CD8-positive, alpha-beta memory T cell (primary cell): Measurements from ENCODE around the gene CDH3. TPM values are rescaled to one million over a fixed set of nuclear protein-coding genes. Genes with fewer than 3 reads are reported as not detected.
A peak's percentile ranks its signal among the peaks of the same experiment; 100 is the strongest.

Experiments
- CTCF ChIA-PET: fragments of 350-600 bp; sonication (Branson Sonifier 250); formaldehyde crosslinking; loops from one replicate; lab custom pipeline; 2021; ENCODE audit warnings: antibody characterized with exemption; lab: Charles Lee
- POLR2A ChIA-PET: fragments of 350-600 bp; sonication (Branson Sonifier 250); formaldehyde crosslinking; loops from one replicate; lab custom pipeline; 2021; ENCODE audit warnings: antibody characterized with exemption; lab: Charles Lee
- DNase-seq, 5 donors: peaks; one replicate each; pipeline versions ENCODE4 v3.0.0 to v3.0.0-alpha.2; 2020 to 2022; ENCODE audit warnings: mixed read lengths in 1 of 5
- H3K27ac ChIP-seq: one replicate; pipeline ENCODE4 v1.7.0; 2013; ENCODE audit warnings: low read depth, mild to moderate bottlenecking, low read length, moderate library complexity
- H3K27me3 ChIP-seq: 2 replicates; pipeline ENCODE4 v1.7.0; 2013; ENCODE audit warnings: low read length, mild to moderate bottlenecking; ENCODE audit not compliant: insufficient read depth, poor library complexity, severe bottlenecking
- H3K36me3 ChIP-seq: 2 replicates; pipeline ENCODE4 v1.7.0; 2013; ENCODE audit warnings: mild to moderate bottlenecking, low read length, moderate library complexity; ENCODE audit not compliant: insufficient read depth
- H3K4me1 ChIP-seq: 2 replicates; pipeline ENCODE4 v1.7.0; 2013; ENCODE audit warnings: mild to moderate bottlenecking, low read length, moderate library complexity; ENCODE audit not compliant: insufficient read depth
- H3K4me3 ChIP-seq: 2 replicates; pipeline ENCODE4 v1.7.0; 2013; ENCODE audit warnings: mild to moderate bottlenecking, low read length
- H3K9me3 ChIP-seq: 2 replicates; pipeline ENCODE4 v1.7.0; 2013; ENCODE audit warnings: mild to moderate bottlenecking, low read length
- H3K27ac Mint-ChIP-seq, 8 donors: one replicate each; pipeline ENCODE4 v1.8.0; 2020 to 2021; ENCODE audit warnings: mixed read lengths in 8 of 8, mild to moderate bottlenecking in 6 of 8, inconsistent platforms in 3 of 8, moderate library complexity in 3 of 8
- H3K27me3 Mint-ChIP-seq, 2 donors: one replicate each; pipeline ENCODE4 v1.8.0; 2020 to 2021; ENCODE audit warnings: mixed read lengths in 2 of 2, mild to moderate bottlenecking in 1 of 2, moderate library complexity in 1 of 2
- H3K36me3 Mint-ChIP-seq, 3 donors: one replicate each; pipeline ENCODE4 v1.8.0; 2020 to 2021; ENCODE audit warnings: mixed read lengths in 3 of 3, inconsistent platforms in 1 of 3, mild to moderate bottlenecking in 1 of 3
- H3K4me1 Mint-ChIP-seq, 3 donors: one replicate each; pipeline ENCODE4 v1.8.0; 2020 to 2021; ENCODE audit warnings: mixed read lengths in 3 of 3, inconsistent platforms in 1 of 3, mild to moderate bottlenecking in 1 of 3
- H3K4me3 Mint-ChIP-seq, 7 donors: one replicate each; pipeline ENCODE4 v1.8.0; 2020 to 2021; ENCODE audit warnings: mixed read lengths in 7 of 7, mild to moderate bottlenecking in 6 of 7, moderate library complexity in 4 of 7, inconsistent platforms in 2 of 7
- H3K9me3 Mint-ChIP-seq, 5 donors: one replicate each; pipeline ENCODE4 v1.8.0; 2020 to 2022; ENCODE audit warnings: mixed read lengths in 5 of 5, mild to moderate bottlenecking in 3 of 5, moderate library complexity in 2 of 5, inconsistent platforms in 1 of 5
- polyA plus RNA-seq: library from polyadenylated mRNA; unstranded; fragments of 300-500 nt; fragmentation: Illumina TruSeq; gene quantifications from one replicate; pipeline ENCODE4 v1.2.3, GENCODE V29; 2021
- total RNA-seq, 2 experiments: library from RNA; stranded (reverse); gene quantifications; one replicate each; pipeline ENCODE4 v1.2.3, GENCODE V29; 2021

Gene CDH3
- total RNA-seq (not detected), polyA plus RNA-seq (0.14 TPM)

DNA sequence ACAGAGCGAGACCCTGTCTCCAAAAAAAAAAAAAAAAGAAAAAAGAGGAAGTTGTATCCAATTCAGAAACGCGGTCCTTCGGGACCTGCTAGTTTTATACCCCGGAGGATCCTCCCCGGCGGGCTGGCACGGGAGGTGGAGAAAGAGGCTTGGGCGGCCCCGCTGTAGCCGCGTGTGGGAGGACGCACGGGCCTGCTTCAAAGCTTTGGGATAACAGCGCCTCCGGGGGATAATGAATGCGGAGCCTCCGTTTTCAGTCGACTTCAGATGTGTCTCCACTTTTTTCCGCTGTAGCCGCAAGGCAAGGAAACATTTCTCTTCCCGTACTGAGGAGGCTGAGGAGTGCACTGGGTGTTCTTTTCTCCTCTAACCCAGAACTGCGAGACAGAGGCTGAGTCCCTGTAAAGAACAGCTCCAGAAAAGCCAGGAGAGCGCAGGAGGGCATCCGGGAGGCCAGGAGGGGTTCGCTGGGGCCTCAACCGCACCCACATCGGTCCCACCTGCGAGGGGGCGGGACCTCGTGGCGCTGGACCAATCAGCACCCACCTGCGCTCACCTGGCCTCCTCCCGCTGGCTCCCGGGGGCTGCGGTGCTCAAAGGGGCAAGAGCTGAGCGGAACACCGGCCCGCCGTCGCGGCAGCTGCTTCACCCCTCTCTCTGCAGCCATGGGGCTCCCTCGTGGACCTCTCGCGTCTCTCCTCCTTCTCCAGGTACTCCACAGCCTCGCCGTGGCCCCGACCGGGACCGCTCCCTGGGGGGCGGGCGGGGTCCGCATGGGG is at the start of gene CDH3:
Gene CDH3, plus strand, starts transcription at position 596 of the 779 bp plus-strand sequence. Its CDS starts 70 bp downstream, at position 666.
- no peak within 1 kb of the TSS for H3K27ac ChIP-seq
- peak in 2 of 5 donors; percentile 13 to 25 for DNase-seq
- no peak within 1 kb of the TSS for H3K27ac Mint-ChIP-seq
- H3K4me3 Mint-ChIP-seq: peak within 1 kb of the TSS; percentile 48 to 89 (median 67)
- peaks cover 13% of the 10 kb centered on the region for H3K4me1 ChIP-seq
- H3K9me3 Mint-ChIP-seq: no peaks in the 10 kb centered on the region
- H3K9me3 ChIP-seq: no peaks in the 10 kb centered on the region
- ChIA-PET POLR2A (no interaction called here), CTCF (interaction anchor here (1.0 kb wide), 1 partner anchor 116 kb away, joined by 4 read pairs; no protein-coding TSS in a partner anchor)
- peaks cover 9 to 27% (median 12%) of the 10 kb centered on the region in 3 donors for H3K4me1 Mint-ChIP-seq
- H3K36me3 Mint-ChIP-seq: no peaks in the 10 kb centered on the region
- H3K27me3 Mint-ChIP-seq: peaks cover 61 to 67% of the 10 kb centered on the region in 2 donors
- H3K27me3 ChIP-seq: peaks cover 51% of the 10 kb centered on the region
- H3K4me3 ChIP-seq: no peak within 1 kb of the TSS
- H3K36me3 ChIP-seq: no peaks in the 10 kb centered on the region

DNA sequence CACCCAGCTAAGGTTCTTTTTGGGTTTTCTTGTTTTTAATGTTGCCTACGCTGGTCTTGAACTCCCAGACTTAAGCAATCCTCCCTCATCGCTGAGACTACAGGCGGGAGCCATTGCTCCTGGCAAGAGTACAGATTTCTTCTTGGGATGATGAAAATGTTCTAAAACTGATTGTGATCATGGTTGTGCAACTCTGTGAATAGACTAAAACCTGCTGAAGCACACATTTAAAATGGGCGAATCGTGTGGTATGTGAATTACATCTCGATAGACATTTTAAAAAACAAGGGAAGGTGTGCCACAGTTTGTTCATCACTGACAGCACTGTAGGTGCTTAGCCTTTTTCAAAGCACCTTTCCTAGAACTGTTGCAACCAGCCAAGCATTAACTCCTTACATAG is 48.8 kb upstream of the CDH3 start:
- no peak for DNase-seq
- Mint-ChIP-seq H3K4me1 (peaks cover 0 to 2% (median 2%) of the 10 kb centered on the region in 3 donors), H3K27ac (no peak overlapping the region), H3K27me3 (peaks cover 0 to 2% of the 10 kb centered on the region in 2 donors), H3K4me3 (no peak overlapping the region), H3K36me3 (peaks cover 0 to 10% (median 2%) of the 10 kb centered on the region in 3 donors), H3K9me3 (peaks cover 0 to 3% (median 2%) of the 10 kb centered on the region in 5 donors)
- Histone ChIP-seq H3K36me3 (no peaks in the 10 kb centered on the region), H3K4me1 (no peaks in the 10 kb centered on the region), H3K4me3 (no peak overlapping the region), H3K9me3 (no peaks in the 10 kb centered on the region), H3K27me3 (no peaks in the 10 kb centered on the region), H3K27ac (no peak overlapping the region)
- POLR2A ChIA-PET: no interaction called here
- CTCF ChIA-PET: no interaction called here

DNA sequence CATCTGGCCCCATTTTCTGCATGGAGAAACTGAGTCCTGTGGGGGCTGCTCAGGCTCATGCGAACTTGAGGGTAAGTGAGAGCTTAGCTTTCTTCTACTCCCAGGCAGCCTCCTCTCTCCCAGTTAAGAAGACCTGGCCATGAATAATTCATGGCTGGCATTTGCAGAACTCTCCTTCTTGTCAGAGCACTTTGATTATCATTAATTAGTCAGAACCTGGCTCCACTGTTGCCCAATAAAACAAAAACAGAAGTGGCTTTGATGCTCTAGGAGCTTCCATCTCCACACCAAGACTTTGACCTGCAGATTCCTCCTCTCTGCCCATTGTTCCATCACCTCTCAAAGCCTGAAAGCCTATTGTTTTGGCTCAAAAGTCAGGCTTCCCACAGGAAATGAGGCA is 45.5 kb upstream of the CDH3 start:
- Histone ChIP-seq H3K4me3 (no peak overlapping the region), H3K27ac (no peak overlapping the region), H3K9me3 (no peaks in the 10 kb centered on the region), H3K36me3 (no peaks in the 10 kb centered on the region), H3K27me3 (no peaks in the 10 kb centered on the region), H3K4me1 (no peaks in the 10 kb centered on the region)
- H3K36me3 Mint-ChIP-seq: no peaks in the 10 kb centered on the region
- DNase-seq: no peak
- H3K4me3 Mint-ChIP-seq: no peak overlapping the region
- no peak overlapping the region for H3K27ac Mint-ChIP-seq
- ChIA-PET POLR2A (no interaction called here), CTCF (no interaction called here)
- no peaks in the 10 kb centered on the region for H3K9me3 Mint-ChIP-seq
- no peaks in the 10 kb centered on the region for H3K4me1 Mint-ChIP-seq
- H3K27me3 Mint-ChIP-seq: no peaks in the 10 kb centered on the region

DNA sequence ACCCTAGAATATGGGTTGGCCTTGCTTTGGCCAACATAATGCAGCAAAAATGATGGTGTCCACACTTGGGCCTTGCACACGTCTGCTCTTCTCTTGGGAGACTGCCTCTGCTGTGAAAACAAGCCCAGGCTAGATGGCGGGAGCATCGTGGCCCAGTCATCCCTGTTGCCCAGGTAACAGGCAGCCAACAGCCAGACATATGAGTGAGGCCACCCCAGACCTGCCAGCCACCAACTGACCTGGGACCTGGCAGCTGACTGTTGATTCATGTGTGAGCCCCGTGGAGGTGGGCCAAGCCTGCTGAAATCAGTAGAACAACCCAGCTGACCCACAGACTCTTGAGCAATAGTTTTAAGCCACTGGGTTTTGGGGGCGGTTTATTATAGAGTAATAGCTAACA is 39.4 kb upstream of the CDH3 start:
- no peak for DNase-seq
- Histone ChIP-seq H3K9me3 (no peaks in the 10 kb centered on the region), H3K4me1 (no peaks in the 10 kb centered on the region), H3K4me3 (no peak overlapping the region), H3K27ac (no peak overlapping the region), H3K27me3 (no peaks in the 10 kb centered on the region), H3K36me3 (no peaks in the 10 kb centered on the region)
- CTCF ChIA-PET: interaction anchor here (1.2 to 1.8 kb wide), 2 partner anchors 14 to 21 kb away, joined by 3 to 5 read pairs; no protein-coding TSS in a partner anchor
- Mint-ChIP-seq H3K9me3 (no peaks in the 10 kb centered on the region), H3K36me3 (peaks cover 0 to 1% (median 0%) of the 10 kb centered on the region in 3 donors), H3K27ac (no peak overlapping the region), H3K4me1 (no peaks in the 10 kb centered on the region), H3K27me3 (peaks cover 0 to 1% of the 10 kb centered on the region in 2 donors), H3K4me3 (no peak overlapping the region)
- POLR2A ChIA-PET: no interaction called here

DNA sequence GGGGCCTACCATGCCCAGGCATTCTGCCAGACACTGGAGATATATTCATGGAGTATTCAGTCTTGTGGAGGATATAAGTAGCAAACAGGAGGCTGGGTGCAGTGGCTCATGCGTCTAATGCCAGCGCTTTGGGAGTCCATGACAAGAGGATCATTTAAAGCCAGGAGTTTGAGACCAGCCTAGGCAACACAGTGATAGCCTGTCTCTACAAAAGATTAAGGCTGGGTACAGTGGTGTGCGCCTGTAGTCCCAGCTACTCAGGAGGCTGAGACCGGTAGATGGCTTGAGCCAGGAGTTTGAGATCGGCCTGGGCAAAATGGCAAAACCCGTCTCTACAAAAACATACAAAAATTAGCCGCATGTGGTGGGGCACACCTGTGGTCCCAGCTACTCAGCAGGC is 37.7 kb upstream of the CDH3 start:
- ChIA-PET CTCF (no interaction called here), POLR2A (no interaction called here)
- Histone ChIP-seq H3K36me3 (no peaks in the 10 kb centered on the region), H3K27me3 (no peaks in the 10 kb centered on the region), H3K4me3 (no peak overlapping the region), H3K9me3 (no peaks in the 10 kb centered on the region), H3K27ac (no peak overlapping the region), H3K4me1 (no peaks in the 10 kb centered on the region)
- Mint-ChIP-seq H3K27me3 (peaks cover 0 to 1% of the 10 kb centered on the region in 2 donors), H3K4me3 (no peak overlapping the region), H3K27ac (peak overlapping the region in 1 of 8 donors; percentile 74), H3K4me1 (no peaks in the 10 kb centered on the region), H3K36me3 (peaks cover 0 to 8% (median 2%) of the 10 kb centered on the region in 3 donors), H3K9me3 (peaks cover 0 to under 1% (median 0%) of the 10 kb centered on the region in 5 donors)
- no peak for DNase-seq

DNA sequence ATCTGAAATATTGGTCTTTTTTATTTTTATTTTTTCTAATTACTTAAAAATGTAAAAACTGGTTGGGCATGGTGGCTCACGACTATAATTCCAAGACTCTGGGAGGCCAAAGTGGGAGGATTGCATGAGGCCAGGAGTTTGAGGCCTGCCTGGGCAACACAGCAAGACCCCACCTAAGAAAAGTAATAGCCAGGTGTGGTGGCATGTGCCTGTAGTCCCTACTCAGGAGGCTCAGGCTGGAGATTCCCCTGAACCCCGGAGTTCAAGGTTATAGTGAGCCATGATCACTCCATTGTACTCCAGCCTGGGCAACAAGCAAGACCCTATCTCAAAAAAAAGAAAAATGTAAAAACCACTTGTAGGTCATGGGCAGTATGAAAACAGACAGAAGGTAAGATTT is 36.8 kb upstream of the CDH3 start:
- CTCF ChIA-PET: no interaction called here
- no peaks in the 10 kb centered on the region for H3K27me3 ChIP-seq
- DNase-seq: no peak
- H3K4me1 Mint-ChIP-seq: no peaks in the 10 kb centered on the region
- H3K4me3 Mint-ChIP-seq: no peak overlapping the region
- no peaks in the 10 kb centered on the region for H3K9me3 ChIP-seq
- H3K4me3 ChIP-seq: no peak overlapping the region
- peaks cover 0 to 11% (median 5%) of the 10 kb centered on the region in 3 donors for H3K36me3 Mint-ChIP-seq
- no peaks in the 10 kb centered on the region for H3K4me1 ChIP-seq
- H3K36me3 ChIP-seq: no peaks in the 10 kb centered on the region
- no peak overlapping the region for H3K27ac ChIP-seq
- H3K27me3 Mint-ChIP-seq: peaks cover 0 to 1% of the 10 kb centered on the region in 2 donors
- POLR2A ChIA-PET: no interaction called here
- H3K9me3 Mint-ChIP-seq: peaks cover 0 to 3% (median 1%) of the 10 kb centered on the region in 5 donors
- H3K27ac Mint-ChIP-seq: no peak overlapping the region

DNA sequence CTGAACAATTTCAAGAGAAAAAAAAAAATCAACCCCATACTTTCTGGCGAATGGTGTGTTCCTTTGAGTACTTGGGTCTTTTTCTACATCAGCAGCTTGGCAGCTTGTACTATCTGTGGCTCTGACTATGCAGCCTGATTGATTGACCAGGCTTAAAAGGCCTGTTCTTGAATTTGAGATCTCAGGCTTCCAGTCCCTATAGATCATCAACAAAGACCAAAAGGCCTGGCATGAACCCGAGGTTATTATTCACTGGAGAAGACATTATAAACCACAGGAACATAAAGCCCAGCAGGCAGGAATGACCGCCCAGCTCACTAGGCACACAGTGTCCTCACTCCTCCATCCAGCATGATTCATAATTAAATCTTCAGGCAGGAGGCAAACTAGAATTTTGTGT is 32.1 kb upstream of the CDH3 start:
- Mint-ChIP-seq H3K9me3 (peaks cover 2 to 9% (median 3%) of the 10 kb centered on the region in 5 donors), H3K36me3 (peaks cover 0 to 18% (median 5%) of the 10 kb centered on the region in 3 donors), H3K4me3 (no peak overlapping the region), H3K27me3 (no peaks in the 10 kb centered on the region), H3K4me1 (no peaks in the 10 kb centered on the region), H3K27ac (no peak overlapping the region)
- no peaks in the 10 kb centered on the region for H3K9me3 ChIP-seq
- H3K4me1 ChIP-seq: no peaks in the 10 kb centered on the region
- ChIA-PET POLR2A (no interaction called here), CTCF (no interaction called here)
- H3K4me3 ChIP-seq: no peak overlapping the region
- H3K27ac ChIP-seq: no peak overlapping the region
- DNase-seq: no peak
- H3K36me3 ChIP-seq: no peaks in the 10 kb centered on the region
- H3K27me3 ChIP-seq: no peaks in the 10 kb centered on the region

DNA sequence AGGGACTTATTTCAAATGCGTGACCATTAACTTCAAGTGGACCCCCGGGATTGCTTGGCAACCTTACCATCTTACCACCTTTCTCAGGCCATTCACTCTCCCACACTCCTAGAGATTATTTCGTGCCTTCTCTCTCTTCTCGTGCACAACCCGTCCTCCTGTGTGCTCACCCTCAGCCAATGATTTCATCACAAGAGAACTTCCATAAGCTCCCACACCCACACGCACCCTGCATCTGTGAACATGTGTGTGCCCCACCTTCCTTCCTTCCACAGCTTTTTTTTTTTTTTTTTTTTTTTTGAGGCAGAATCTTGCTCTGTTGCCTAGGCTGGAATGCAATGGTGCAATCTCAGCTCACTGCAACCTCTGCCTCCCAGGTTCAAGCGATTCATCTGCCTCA is 27.4 kb upstream of the CDH3 start:
- Histone ChIP-seq H3K4me3 (no peak overlapping the region), H3K9me3 (no peaks in the 10 kb centered on the region), H3K4me1 (no peaks in the 10 kb centered on the region), H3K27ac (no peak overlapping the region), H3K27me3 (no peaks in the 10 kb centered on the region), H3K36me3 (no peaks in the 10 kb centered on the region)
- H3K27me3 Mint-ChIP-seq: no peaks in the 10 kb centered on the region
- ChIA-PET CTCF (no interaction called here), POLR2A (no interaction called here)
- DNase-seq: no peak
- no peak overlapping the region for H3K4me3 Mint-ChIP-seq
- H3K4me1 Mint-ChIP-seq: no peaks in the 10 kb centered on the region
- no peak overlapping the region for H3K27ac Mint-ChIP-seq
- peaks cover 0 to 7% (median 0%) of the 10 kb centered on the region in 3 donors for H3K36me3 Mint-ChIP-seq
- peaks cover 0 to 9% (median 3%) of the 10 kb centered on the region in 5 donors for H3K9me3 Mint-ChIP-seq
